Measurements from ENCODE around the gene SAP30L.

- TF ChIP-seq ZNF274 (IDR thresholded peaks at IDR 0.05; ENCODE audit: low read depth, low read length) (no peak), YY1 (IDR thresholded peaks at IDR 0.05; ENCODE audit: insufficient read depth, insufficient read length) (no peak)
These were observed 10.6 kb upstream of the SAP30L start for GRCh38 chr5:154435226-154435625.

All from NT2/D1 (cell line).